ENCODE measurements around the gene HCST. TPM values are rescaled to one million over a fixed set of nuclear protein-coding genes. Genes with fewer than 3 reads are reported as not detected.

HCST gene
- polyA plus RNA-seq, 4 donors = 3.0 to 4.5 (median 3.4) TPM

Other genes starting within 250 kb of the HCST start
- 10 to 100 TPM in 3 of 4 donors, 1 to 10 TPM in 1; 9.8 to 26.7 (median 15.8) TPM for gene UPK1A, start 236.0 kb upstream of the HCST start, polyA plus RNA-seq (ENCODE audit: insufficient read length in 4 of 4)
- under 1 TPM; 0.17 to 0.91 (median 0.44) TPM for gene ZBTB32, start 198.0 kb upstream of the HCST start, polyA plus RNA-seq (ENCODE audit: insufficient read length in 4 of 4)
- 10 to 100 TPM; 24.2 to 42.6 (median 34.2) TPM for gene KMT2B, start 184.5 kb upstream of the HCST start, polyA plus RNA-seq (ENCODE audit: insufficient read length in 4 of 4)
- gene IGFLR1, start 160.1 kb upstream of the HCST start, polyA plus RNA-seq (ENCODE audit: insufficient read length in 4 of 4) = 1 to 10 TPM; 2.8 to 4.6 (median 3.7) TPM
- 10 to 100 TPM; 15.7 to 21.8 (median 19.7) TPM for gene U2AF1L4, start 157.1 kb upstream of the HCST start, polyA plus RNA-seq (ENCODE audit: insufficient read length in 4 of 4)
- 10 to 100 TPM; 54.5 to 78.6 (median 66.5) TPM for gene PSENEN, start 156.9 kb upstream of the HCST start, polyA plus RNA-seq (ENCODE audit: insufficient read length in 4 of 4)
- 10 to 100 TPM; 11.5 to 13.0 (median 12.4) TPM for gene LIN37, start 154.0 kb upstream of the HCST start, polyA plus RNA-seq (ENCODE audit: insufficient read length in 4 of 4)
- gene HSPB6, start 145.5 kb upstream of the HCST start, polyA plus RNA-seq (ENCODE audit: insufficient read length in 4 of 4) = 10 to 100 TPM; 19.4 to 32.3 (median 25.1) TPM
- 10 to 100 TPM; 11.5 to 28.6 (median 18.2) TPM for gene PROSER3, start 144.4 kb upstream of the HCST start, polyA plus RNA-seq (ENCODE audit: insufficient read length in 4 of 4)
- gene ARHGAP33, start 127.0 kb upstream of the HCST start, polyA plus RNA-seq (ENCODE audit: insufficient read length in 4 of 4) = 10 to 100 TPM; 10.9 to 53.7 (median 30.0) TPM
- gene PRODH2, start 89.7 kb upstream of the HCST start, polyA plus RNA-seq (ENCODE audit: insufficient read length in 4 of 4) = 10 to 100 TPM; 24.2 to 60.6 (median 39.9) TPM
- 100 to 1,000 TPM; 101 to 226 (median 168) TPM for gene NPHS1, start 50.0 kb upstream of the HCST start, polyA plus RNA-seq (ENCODE audit: insufficient read length in 4 of 4)
- gene KIRREL2, start 45.6 kb upstream of the HCST start, polyA plus RNA-seq (ENCODE audit: insufficient read length in 4 of 4) = 10 to 100 TPM in 3 of 4 donors, 1 to 10 TPM in 1; 7.7 to 12.8 (median 11.5) TPM
- gene APLP1, start 34.0 kb upstream of the HCST start, polyA plus RNA-seq (ENCODE audit: insufficient read length in 4 of 4) = 10 to 100 TPM; 19.3 to 32.8 (median 28.3) TPM
- gene NFKBID, start 2.0 kb upstream of the HCST start, polyA plus RNA-seq (ENCODE audit: insufficient read length in 4 of 4) = 1 to 10 TPM; 1.3 to 6.0 (median 4.1) TPM
- 10 to 100 TPM in 2 of 4 donors, 1 to 10 TPM in 2; 8.2 to 13.5 (median 11.1) TPM for gene TYROBP, start 5.8 kb downstream of the HCST start, polyA plus RNA-seq (ENCODE audit: insufficient read length in 4 of 4)
- gene LRFN3, start 33.8 kb downstream of the HCST start, polyA plus RNA-seq (ENCODE audit: insufficient read length in 4 of 4) = 10 to 100 TPM in 3 of 4 donors, 1 to 10 TPM in 1; 8.6 to 19.9 (median 14.3) TPM
- gene SDHAF1, start 92.7 kb downstream of the HCST start, polyA plus RNA-seq (ENCODE audit: insufficient read length in 4 of 4) = 10 to 100 TPM; 12.4 to 19.8 (median 15.0) TPM
- gene SYNE4, start 106.3 kb downstream of the HCST start, polyA plus RNA-seq (ENCODE audit: insufficient read length in 4 of 4) = 10 to 100 TPM; 12.5 to 16.1 (median 13.3) TPM
- 10 to 100 TPM; 11.8 to 20.5 (median 16.9) TPM for gene ALKBH6, start 111.7 kb downstream of the HCST start, polyA plus RNA-seq (ENCODE audit: insufficient read length in 4 of 4)
- 10 to 100 TPM; 47.0 to 61.8 (median 57.1) TPM for gene CLIP3, start 130.3 kb downstream of the HCST start, polyA plus RNA-seq (ENCODE audit: insufficient read length in 4 of 4)
- 10 to 100 TPM; 10.8 to 16.5 (median 13.4) TPM for gene THAP8, start 151.8 kb downstream of the HCST start, polyA plus RNA-seq (ENCODE audit: insufficient read length in 4 of 4)
- 1 to 10 TPM; 3.1 to 6.4 (median 5.1) TPM for gene WDR62, start 152.4 kb downstream of the HCST start, polyA plus RNA-seq (ENCODE audit: insufficient read length in 4 of 4)
- gene OVOL3, start 208.6 kb downstream of the HCST start, polyA plus RNA-seq (ENCODE audit: insufficient read length in 4 of 4) = under 1 TPM in 1 of 4 donors, not detected in 3; 0.21 TPM
- 10 to 100 TPM; 47.4 to 78.7 (median 53.8) TPM for gene POLR2I, start 212.3 kb downstream of the HCST start, polyA plus RNA-seq (ENCODE audit: insufficient read length in 4 of 4)
- gene TBCB, start 212.9 kb downstream of the HCST start, polyA plus RNA-seq (ENCODE audit: insufficient read length in 4 of 4) = 100 to 1,000 TPM; 118 to 158 (median 128) TPM
- gene CAPNS1, start 237.5 kb downstream of the HCST start, polyA plus RNA-seq (ENCODE audit: insufficient read length in 4 of 4) = 100 to 1,000 TPM; 503 to 614 (median 583) TPM
- 10 to 100 TPM; 20.9 to 52.1 (median 31.6) TPM for gene COX7A1, start 249.9 kb downstream of the HCST start, polyA plus RNA-seq (ENCODE audit: insufficient read length in 4 of 4)